SH-SY5Y (cell line): Measurements from ENCODE around the gene NUFIP1.

Experiments
- GATA2 ChIP-seq: IDR thresholded peaks from 2 replicates; pipeline ENCODE4 v1.6.1; 2011; ENCODE audit warnings: mild to moderate bottlenecking, low read depth, low read length
- GATA3 ChIP-seq: IDR thresholded peaks from 2 replicates; pipeline ENCODE4 v1.6.1; 2011; ENCODE audit warnings: low read depth, mild to moderate bottlenecking, low read length, moderate library complexity

DNA sequence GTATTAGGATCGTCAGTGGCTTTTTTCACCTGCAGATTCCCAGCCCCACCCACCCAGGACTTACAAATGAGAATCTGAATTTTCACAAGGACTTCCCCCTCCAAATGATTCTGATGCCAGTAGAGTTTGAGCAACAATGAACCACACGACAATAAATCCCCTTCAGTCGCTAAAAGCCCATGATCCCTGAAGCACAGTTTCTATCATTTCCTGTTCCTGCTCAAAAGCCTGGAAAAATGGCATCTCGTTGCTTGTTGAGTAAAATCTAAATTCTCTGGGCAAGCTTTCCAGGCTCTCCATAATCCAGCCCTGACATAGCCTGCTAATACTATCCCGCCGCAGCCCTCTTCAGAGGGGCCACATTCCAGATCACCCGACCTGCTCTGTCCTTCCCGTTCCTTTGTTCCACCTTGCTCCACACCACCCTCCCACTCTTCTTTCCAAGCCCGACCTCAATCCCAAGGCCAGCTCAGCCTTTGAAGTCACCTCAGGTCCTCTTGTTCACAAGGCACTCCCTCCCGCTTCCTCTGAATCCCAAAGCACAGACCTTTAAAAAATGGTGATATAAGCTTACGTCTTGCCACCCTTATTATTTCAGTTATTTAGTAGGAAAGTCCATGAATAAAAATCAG is 67.9 kb downstream of the NUFIP1 start:
- TF ChIP-seq GATA2 (no peak), GATA3 (no peak)
